ENCODE measurements around the gene TLCD5. TPM values are rescaled to one million over a fixed set of nuclear protein-coding genes. Genes with fewer than 3 reads are reported as not detected.
A peak's percentile ranks its signal among the peaks of the same experiment; 100 is the strongest.

TLCD5 gene
- total RNA-seq, 1 experiment from 2014 or later: 6.2 TPM

DNA sequence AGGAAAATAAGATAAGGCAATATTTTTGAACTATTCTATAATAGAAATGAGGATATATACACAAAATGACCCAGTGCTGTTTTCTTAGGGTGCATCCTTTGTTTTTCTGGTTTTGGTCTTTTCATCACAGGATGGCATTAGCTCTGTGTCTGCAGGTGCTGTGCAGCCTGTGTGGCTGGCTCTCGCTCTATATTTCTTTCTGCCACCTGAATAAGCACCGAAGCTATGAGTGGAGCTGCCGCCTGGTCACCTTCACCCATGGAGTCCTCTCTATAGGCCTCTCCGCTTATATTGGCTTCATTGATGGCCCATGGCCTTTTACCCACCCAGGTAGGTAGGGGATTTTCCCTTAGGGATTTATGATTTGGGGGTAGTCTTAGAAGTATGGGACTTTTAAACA is 2.2 kb downstream of the TLCD5 start:
- H3K4me2 ChIP-seq (ENCODE audit: low read length): peak overlapping the region; percentile 87

DNA sequence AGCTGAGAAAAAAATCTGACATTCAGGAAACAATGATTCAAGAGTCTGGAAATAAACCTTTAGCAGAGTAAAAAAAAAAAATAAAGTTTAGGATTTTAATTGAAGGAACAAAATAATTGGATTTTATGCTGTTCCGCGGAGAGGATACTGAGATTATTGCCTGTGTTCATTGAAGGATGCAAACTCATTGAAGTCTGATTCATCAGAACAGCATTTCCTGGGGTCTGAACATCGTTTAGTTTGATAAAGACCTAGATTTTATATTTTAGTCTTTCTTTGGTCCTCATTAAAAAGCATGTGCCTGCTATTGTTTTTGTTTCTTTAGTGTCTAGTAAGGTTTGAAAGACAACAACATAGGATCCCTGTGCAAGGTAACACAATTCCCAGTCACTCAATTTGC is 4.5 kb downstream of the TLCD5 start:
- Histone ChIP-seq H2AFZ (ENCODE audit: low read length) (no peak overlapping the region), H3K79me2 (ENCODE audit: low read length) (peaks cover 11% of the 10 kb centered on the region), H3K9me2 (replicated peaks; ENCODE audit: low read length) (no peaks in the 10 kb centered on the region), H3K27me3 (ENCODE audit: low read length) (no peaks in the 10 kb centered on the region), H4K20me1 (ENCODE audit: low read length) (no peaks in the 10 kb centered on the region), H3F3A (ENCODE audit: low read length, unreplicated experiment) (peaks cover 5% of the 10 kb centered on the region), H3K9me3 (ENCODE audit: low read length) (no peaks in the 10 kb centered on the region), H3K36me3 (ENCODE audit: low read depth, low read length) (peaks cover 4% of the 10 kb centered on the region; the same call in 1 of the 2 replicates), H3K27ac (ENCODE audit: low read length) (no peak overlapping the region), H3K4me2 (ENCODE audit: low read length) (no peak overlapping the region), H3K4me3 (ENCODE audit: low read length) (no peak overlapping the region), H3K9ac (ENCODE audit: low read length) (no peak overlapping the region), H3K4me1 (ENCODE audit: insufficient read depth, low read length) (peaks cover 52% of the 10 kb centered on the region)
- TF ChIP-seq EZH2 (IDR thresholded peaks at IDR 0.05; ENCODE audit: low read length, unreplicated experiment) (no peak), EZH2phosphoT487 (IDR thresholded peaks at IDR 0.05; ENCODE audit: borderline replicate concordance, low read length) (no peak)
- TF ChIP-seq, protein P1, sequence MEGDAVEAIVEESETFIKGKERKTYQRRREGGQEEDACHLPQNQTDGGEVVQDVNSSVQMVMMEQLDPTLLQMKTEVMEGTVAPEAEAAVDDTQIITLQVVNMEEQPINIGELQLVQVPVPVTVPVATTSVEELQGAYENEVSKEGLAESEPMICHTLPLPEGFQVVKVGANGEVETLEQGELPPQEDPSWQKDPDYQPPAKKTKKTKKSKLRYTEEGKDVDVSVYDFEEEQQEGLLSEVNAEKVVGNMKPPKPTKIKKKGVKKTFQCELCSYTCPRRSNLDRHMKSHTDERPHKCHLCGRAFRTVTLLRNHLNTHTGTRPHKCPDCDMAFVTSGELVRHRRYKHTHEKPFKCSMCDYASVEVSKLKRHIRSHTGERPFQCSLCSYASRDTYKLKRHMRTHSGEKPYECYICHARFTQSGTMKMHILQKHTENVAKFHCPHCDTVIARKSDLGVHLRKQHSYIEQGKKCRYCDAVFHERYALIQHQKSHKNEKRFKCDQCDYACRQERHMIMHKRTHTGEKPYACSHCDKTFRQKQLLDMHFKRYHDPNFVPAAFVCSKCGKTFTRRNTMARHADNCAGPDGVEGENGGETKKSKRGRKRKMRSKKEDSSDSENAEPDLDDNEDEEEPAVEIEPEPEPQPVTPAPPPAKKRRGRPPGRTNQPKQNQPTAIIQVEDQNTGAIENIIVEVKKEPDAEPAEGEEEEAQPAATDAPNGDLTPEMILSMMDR (conservative IDR thresholded peaks at IDR 0.05; ENCODE audit: low read depth, low read length): no peak
- ChIA-PET CTCF (no interaction called here), POLR2A (ENCODE audit: unreplicated experiment) (no interaction called here)
- no TSS peak for BruUV-seq (replicated peaks)
- ATAC-seq (no peak), DNase-seq (no peak)
- intact Hi-C loops (cut with micrococcal nuclease): no loop called here

More for the DNA sequence above, 2.2 kb downstream of the TLCD5 start:
- no peaks in the 10 kb centered on the region for H3K9me3 ChIP-seq (ENCODE audit: low read length)
- TF ChIP-seq EZH2 (IDR thresholded peaks at IDR 0.05; ENCODE audit: low read length, unreplicated experiment) (no peak), EZH2phosphoT487 (IDR thresholded peaks at IDR 0.05; ENCODE audit: borderline replicate concordance, low read length) (no peak)
- TF ChIP-seq, protein P1 (conservative IDR thresholded peaks at IDR 0.05; ENCODE audit: low read depth, low read length): no peak
- no peak overlapping the region for H3K27ac ChIP-seq (ENCODE audit: low read length)
- H3K4me1 ChIP-seq (ENCODE audit: insufficient read depth, low read length): peaks cover 42% of the 10 kb centered on the region
- H2AFZ ChIP-seq (ENCODE audit: low read length): no peak overlapping the region
- ATAC-seq (no peak), DNase-seq (no peak)
- H3K9me2 ChIP-seq (replicated peaks; ENCODE audit: low read length): no peaks in the 10 kb centered on the region
- peaks cover 11% of the 10 kb centered on the region for H3K79me2 ChIP-seq (ENCODE audit: low read length)
- no peaks in the 10 kb centered on the region for H4K20me1 ChIP-seq (ENCODE audit: low read length)
- BruUV-seq (replicated peaks): no TSS peak
- POLR2A ChIA-PET (ENCODE audit: unreplicated experiment): no interaction called here
- H3K4me3 ChIP-seq (ENCODE audit: low read length): no peak overlapping the region
- H3K9ac ChIP-seq (ENCODE audit: low read length): no peak overlapping the region
- peaks cover 5% of the 10 kb centered on the region for H3F3A ChIP-seq (ENCODE audit: low read length, unreplicated experiment)
- no peaks in the 10 kb centered on the region for H3K27me3 ChIP-seq (ENCODE audit: low read length)
- peaks cover 4% of the 10 kb centered on the region; the same call in 1 of the 2 replicates for H3K36me3 ChIP-seq (ENCODE audit: low read depth, low read length)
- intact Hi-C loops (cut with micrococcal nuclease): no loop called here
- CTCF ChIA-PET: no interaction called here

DNA sequence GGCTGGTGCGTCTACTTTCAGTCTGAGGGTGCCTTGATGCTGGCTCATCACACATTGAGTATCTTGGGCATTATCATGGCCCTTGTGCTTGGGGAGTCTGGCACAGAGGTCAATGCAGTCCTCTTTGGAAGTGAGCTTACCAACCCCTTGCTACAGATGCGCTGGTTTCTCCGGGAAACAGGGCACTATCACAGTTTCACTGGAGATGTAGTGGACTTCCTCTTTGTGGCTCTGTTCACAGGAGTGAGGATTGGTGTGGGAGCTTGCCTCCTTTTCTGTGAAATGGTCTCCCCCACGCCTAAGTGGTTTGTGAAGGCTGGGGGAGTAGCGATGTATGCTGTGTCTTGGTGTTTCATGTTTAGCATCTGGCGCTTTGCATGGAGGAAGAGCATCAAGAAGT is 4.9 kb downstream of the TLCD5 start:
- Histone ChIP-seq H3K9me3 (ENCODE audit: low read length) (no peaks in the 10 kb centered on the region), H3K9ac (ENCODE audit: low read length) (no peak overlapping the region), H3K79me2 (ENCODE audit: low read length) (peaks cover 11% of the 10 kb centered on the region), H3K4me2 (ENCODE audit: low read length) (no peak overlapping the region), H3K27ac (ENCODE audit: low read length) (no peak overlapping the region), H3K27me3 (ENCODE audit: low read length) (no peaks in the 10 kb centered on the region), H3K9me2 (replicated peaks; ENCODE audit: low read length) (no peaks in the 10 kb centered on the region), H3F3A (ENCODE audit: low read length, unreplicated experiment) (peaks cover 7% of the 10 kb centered on the region), H3K4me3 (ENCODE audit: low read length) (no peak overlapping the region), H3K4me1 (ENCODE audit: insufficient read depth, low read length) (peaks cover 53% of the 10 kb centered on the region), H4K20me1 (ENCODE audit: low read length) (no peaks in the 10 kb centered on the region), H2AFZ (ENCODE audit: low read length) (no peak overlapping the region), H3K36me3 (ENCODE audit: low read depth, low read length) (peaks cover 4% of the 10 kb centered on the region; the same call in 1 of the 2 replicates)
- ATAC-seq: no peak
- DNase-seq: no peak
- no peak for TF ChIP-seq EZH2phosphoT487 (IDR thresholded peaks at IDR 0.05; ENCODE audit: borderline replicate concordance, low read length)
- TF ChIP-seq, protein P1 (conservative IDR thresholded peaks at IDR 0.05; ENCODE audit: low read depth, low read length): no peak
- no peak for TF ChIP-seq EZH2 (IDR thresholded peaks at IDR 0.05; ENCODE audit: low read length, unreplicated experiment)
- CTCF ChIA-PET: no interaction called here
- intact Hi-C loops (cut with micrococcal nuclease): loop anchor here (2.0 kb wide), 1 partner anchor 23 kb away; no protein-coding TSS in a partner anchor
- BruUV-seq (replicated peaks): no TSS peak
- POLR2A ChIA-PET (ENCODE audit: unreplicated experiment): no interaction called here
